ENCODE results near the gene RAB35.

The RAB35 gene

DNA sequence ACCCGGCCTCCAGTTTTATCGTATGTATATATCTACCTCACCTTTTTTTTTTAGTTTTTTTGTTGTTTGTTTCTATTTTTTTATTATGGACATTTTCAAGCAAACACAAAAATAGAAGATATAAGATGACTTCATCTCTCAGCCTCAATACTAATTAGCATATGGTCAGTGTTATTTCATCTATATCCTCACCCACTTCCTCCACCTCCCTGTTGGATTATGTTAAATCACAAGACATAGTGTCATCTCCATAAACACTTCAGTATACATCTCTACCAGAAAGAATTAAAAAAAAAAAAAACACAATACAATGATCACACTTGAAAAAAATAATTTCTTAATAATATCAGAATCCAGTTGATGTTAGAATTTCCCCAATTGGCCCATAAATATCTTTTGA lies 34.9 kb downstream of the RAB35 start:
- no peak for DNase-seq

DNA sequence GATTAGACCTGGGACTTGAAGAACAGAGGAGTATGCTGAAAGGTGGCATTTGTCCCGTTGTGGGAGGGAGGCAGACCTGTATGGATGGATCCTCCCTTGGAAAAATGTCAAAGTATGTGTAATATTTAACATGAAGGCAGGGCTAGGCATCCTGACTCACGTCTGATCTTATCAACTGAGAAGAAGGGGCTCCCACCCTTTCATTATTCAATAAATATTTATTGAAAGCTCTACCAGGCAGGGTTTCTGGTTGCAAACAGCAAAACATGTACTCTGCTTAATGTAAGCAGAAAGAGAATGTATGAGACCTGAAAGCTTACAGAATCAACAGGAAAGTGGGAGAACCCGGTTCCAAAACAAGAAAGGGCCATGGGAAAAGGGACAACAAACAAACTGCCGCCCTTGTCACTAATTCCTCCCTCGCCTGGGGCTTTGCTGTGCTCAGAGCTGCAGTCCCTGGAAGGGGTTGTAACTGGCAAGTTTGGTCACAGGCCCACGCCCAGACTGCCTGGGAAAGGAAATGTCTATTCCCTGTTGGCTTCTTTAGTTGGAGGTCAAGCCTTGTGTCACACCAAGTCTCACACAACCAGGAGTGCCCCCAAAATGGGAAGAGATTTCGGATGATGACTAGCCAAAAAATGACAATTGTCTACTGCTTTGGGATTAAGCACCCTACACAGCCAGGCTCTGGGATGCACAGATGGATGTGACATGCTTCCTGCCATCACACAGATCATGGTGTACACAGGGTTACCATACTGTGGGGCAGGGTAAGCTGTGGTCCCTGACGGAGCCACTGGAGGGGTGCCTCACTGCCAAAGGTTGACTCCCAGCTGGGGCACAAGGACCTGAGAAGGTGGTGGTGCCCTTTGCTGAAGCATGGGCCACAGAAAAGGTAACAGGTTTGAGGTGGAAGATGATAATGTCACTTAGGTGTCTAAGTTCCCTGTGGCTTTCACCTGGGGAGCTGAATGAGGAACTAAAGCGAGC lies 36.8 kb downstream of the RAB35 start:
- DNase-seq: no peak

DNA sequence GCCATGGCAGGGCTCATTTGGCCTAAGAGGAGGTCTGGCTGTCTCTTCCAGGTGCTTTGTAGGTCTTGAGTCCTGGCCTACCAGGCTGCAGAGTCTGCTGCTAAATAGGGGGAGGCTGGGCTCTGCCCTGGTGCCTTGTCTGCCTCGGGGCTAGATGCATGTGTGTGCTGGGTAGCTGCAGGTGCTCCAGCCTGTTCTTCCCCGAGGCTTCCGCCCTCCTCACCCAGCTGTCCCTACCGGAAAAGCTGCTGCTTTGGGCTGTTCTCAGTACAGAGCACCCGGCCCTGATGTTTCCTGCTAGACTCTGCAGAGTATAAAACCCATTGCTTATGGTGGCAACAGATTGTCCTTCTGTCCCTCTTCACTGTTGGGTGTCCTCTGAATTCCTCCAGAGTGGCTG lies 37.7 kb downstream of the RAB35 start:
- DNase-seq: no peak

DNA sequence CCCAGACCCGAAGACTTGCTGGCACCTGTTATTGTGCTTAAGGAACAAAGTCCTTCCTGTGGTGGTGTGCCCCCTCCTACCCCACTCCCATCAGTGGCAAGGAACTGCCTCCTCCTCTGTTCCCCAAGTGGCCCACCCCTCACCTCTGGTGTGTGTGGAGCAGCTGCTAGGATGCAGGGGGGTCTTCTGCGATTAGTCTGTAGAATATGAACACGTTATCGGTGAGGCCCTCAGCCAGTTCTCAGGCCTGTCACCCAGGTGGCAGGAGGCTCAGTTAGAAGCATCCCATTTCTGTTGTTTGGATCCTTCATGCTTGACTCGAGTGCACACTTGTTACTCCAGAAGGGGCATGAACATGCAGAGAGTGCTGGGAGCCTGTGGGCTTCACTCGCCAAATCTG lies 39.3 kb downstream of the RAB35 start:
- DNase-seq: no peak

DNA sequence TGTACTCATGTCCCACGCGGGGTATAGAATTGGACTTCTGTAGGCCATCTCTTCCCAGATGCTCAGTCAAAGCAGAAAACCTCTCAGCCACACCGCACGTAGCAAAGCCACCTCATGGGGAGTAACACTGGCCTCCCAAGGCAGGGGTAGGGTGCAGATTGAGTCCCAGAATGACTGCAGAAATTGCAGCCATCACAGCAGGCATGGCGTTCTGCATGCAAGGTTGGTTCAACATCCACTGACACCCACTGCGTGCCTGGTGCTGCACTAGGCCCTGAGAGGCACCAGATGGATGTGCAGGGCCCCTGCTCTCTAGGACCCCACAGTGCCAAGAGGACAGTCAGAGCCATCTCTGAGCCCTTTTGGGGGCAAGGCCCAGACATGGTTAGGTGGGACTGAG lies 39.9 kb downstream of the RAB35 start:
- DNase-seq: no peak

DNA sequence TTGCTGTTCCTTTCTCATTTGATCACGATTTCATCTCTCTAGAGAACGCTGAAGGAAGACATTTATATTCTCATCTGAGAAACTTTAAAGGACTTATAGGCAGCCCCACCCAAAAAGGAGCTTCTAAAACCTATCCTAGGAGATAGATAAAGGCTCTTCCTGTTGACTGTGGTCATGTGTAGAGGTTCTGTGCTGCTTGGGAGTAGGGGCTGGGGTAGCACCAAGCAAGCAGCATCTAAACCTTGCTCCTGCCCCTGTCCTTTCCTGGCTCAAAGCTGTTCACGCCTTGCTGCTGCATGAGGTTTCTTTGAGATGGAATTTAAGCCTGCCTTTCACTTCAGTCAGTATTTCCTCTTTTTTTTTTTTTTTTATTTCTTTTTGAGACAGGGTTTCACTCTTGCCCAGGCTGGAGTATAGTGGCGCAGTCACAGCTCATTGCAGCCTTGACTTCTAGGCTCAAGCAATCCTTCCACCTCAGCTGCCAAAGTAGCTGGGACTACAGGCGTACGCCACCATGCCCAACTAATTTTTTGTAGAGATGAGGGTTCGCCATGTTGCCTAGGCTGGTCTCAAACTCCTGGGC lies 41.4 kb downstream of the RAB35 start:
- DNase-seq: no peak

DNA sequence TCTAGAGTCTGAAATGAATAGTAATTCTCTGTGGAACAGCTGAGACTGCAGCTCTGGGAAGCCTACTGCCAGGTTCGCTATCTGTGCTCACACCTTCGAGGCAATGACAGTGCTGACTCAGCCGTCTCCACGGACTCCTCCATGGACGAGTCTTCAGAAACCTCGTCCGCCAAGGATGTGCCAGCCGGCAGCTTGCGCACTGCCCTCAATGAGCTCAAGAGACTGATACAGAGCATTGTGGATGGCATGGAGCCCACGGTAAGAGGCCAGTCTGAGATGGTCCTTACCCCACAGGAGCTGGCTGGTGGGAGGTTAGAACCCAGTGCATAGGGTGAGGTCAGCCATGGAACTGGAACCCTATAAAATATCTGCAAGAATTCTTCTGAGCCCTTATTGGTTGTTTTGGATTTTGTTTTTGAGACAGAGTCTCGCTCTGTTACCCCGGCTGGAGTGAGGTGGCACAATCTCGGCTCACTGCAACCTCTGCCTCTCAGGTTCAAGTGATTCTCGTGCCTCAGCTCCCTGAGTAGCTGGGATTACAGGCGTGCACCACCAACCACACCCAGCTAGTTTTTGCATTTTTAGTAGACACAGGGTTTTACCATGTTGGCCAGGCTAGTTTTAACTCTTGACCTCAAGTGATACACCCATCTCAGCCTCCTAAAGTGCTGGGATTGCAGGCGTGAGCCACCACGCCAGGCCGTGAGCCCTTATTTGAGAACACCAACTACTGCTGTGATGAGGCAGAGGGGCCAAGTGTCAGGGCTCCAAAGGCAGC lies 43.9 kb downstream of the RAB35 start:
- DNase-seq: no peak

DNA sequence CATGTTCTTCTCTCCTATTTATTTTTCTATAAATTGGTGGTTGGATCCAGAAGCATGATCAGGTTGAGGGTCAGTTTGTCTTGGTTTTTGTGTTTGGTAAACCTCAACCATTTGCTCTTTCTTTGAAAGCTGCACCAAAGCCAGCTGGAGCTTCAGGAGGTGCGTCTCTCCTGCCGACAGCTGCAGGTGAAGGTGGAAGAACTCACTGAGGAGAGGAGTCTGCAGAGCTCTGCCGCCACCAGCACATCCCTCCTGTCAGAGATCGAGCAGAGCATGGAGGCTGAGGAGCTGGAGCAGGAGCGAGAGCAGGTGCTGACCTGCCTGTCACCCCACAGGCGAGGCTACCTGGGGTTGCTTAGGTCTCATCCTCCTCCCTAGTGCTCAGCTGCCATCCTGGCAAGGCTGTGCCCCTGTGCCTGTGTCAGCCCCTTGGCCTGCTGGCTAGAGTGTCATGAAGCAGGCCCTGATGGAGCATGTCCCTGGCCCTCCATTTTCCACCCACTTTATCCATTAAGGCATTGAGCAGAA lies 45.0 kb downstream of the RAB35 start:
- DNase-seq: no peak

DNA sequence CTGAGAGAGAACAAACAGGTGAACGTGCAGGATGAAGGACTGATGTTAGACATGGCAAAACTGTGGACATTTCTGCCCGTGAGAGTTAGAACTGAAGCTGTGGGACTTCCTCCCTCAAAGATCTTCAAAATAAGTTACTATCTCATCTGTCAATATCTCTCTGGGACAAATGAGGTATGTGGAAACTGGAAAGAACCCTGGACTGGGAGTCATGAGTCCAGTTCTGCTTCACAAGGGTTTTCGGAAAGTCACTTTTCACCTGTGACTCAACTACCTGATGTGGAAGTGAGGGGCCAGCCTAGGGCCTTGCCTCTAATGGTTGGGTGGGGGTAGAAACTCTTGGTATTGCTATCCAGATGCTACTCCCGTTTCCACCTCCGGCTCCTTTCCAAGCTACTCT lies 47.3 kb downstream of the RAB35 start:
- DNase-seq: no peak

DNA sequence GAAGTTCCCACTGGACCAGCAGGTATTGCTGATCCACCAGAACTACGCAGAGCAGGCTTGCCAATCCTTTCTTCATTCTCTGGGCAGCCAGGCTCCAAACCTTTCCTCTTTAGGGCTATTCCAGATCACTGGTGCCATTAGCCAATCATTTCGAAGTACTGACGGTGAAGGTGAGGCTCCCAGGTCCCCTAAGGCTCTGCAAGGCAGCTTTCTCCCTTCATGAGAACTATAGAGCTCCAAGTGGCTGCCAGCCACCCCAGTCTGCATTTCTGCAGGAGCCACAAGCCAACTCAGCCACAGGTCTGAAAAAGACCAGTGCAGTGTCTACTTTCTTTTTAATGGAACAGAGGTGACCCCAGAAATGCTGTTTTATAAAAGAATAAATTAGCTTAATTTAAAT lies 48.7 kb downstream of the RAB35 start:
- DNase-seq: no peak

DNA sequence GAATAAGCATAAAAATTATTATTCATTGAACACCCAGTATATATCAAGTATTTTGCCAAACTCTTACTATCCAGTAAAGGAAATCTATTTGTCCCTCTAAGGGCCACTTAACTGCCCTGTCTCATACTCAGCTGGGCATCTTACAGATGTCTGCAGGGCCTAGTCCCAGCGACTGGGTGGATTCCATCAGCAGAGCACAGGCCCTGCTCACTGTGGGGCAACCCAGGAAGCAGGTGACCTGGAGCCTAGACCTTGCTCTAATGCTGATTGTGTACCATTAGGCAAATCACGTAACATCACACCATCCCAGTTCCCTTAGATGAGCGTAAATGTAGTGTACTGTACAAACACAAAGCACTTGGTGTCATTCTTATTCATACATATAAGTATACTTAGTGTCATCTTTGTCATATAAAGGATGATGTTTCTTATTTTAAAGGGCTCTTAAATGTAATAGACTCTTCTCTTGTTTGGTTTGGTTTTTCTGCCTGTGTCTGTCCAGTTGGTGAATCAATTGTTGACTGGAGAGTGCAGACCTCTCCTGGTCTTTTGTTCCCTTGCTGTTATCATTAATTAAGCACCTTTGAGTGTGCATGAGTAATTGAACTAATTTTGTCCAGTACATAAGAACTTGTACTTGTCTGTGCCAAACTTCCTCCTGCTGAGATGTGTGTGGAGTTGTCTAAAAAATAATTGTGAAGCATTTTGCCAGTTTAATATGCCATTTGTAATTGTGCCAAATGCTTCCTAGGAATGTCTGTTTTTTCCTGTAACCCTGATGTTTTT lies 49.3 kb downstream of the RAB35 start:
- DNase-seq: no peak

DNA sequence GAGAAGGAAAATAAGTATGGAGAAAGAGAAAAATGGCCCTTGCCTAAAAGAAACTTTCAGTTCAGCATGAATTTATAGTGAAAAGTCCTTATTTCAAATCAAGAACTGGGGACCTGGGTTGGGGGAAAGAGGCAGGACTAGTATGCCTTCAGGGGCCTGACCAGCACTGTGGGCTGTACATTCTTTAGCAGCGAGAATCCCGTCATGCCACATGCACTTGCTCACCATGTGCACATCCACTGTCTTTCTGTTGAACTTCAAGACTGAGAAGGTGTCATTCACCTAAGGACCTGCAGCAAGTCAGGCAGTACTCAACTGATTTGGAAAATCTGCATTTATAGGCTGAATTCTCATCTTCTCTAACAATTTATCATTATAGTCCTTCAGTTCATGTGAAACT lies 50.2 kb downstream of the RAB35 start:
- no peak for DNase-seq

DNA sequence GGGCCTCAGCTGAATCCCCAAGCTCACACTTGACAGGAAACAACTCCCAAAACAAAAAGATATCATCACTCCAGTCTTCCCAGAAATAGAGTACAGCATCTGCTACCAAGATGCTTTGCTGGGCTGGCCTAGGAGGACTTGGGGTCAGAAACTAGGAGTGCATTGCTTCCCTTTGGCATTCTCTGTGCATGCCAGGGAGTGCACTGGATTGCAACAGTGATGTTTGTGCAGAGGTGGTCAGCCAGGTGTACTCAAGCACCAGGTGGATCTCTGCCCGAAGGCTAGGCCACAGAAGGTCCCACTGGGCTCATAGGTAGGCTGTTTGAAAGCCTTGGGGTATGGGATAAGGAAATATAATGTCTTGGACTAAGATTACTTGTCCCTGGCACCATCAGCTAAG lies 51.1 kb downstream of the RAB35 start:
- DNase-seq: no peak

DNA sequence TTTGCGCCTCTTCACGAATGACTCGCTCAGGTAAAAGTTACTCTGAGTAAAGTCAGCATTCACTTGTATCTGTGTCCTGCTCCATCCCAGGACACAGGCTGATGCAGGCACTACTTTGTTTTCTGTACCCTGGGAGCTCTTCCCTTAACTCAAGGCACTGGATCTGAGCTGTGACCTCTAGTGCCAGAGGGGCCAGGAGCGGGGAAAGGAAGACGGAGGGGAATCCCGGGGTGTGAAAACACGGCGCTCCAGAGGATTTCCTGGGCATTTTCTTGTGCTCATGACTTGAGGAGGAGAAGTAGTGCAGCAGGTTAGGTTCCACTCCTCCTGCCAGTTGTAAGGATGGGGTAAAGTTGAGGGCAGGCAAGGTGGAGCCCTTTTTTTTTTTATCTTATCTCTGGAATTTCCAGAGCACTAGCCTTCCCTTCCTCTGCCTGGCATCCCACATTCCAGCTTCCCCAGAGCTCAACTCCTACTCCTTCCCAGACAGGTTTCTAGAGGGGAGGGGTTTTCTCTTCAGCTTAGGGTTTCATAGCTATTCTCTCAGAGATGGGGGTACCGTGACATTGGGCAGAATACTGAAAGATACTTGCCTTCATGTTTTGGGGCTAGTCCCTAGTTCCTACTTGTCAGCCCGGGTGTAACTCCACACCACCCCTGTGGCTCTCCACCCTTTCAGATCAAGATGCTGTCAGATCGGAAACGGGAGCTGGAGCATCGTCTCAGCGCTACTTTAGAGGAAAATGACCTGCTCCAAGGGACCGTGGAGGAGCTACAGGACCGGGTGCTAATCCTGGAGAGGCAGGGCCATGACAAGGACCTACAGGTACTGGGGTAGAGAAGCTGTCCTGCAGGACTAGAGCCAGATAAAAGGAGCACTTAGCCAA lies 52.3 kb downstream of the RAB35 start:
- no peak for DNase-seq

DNA sequence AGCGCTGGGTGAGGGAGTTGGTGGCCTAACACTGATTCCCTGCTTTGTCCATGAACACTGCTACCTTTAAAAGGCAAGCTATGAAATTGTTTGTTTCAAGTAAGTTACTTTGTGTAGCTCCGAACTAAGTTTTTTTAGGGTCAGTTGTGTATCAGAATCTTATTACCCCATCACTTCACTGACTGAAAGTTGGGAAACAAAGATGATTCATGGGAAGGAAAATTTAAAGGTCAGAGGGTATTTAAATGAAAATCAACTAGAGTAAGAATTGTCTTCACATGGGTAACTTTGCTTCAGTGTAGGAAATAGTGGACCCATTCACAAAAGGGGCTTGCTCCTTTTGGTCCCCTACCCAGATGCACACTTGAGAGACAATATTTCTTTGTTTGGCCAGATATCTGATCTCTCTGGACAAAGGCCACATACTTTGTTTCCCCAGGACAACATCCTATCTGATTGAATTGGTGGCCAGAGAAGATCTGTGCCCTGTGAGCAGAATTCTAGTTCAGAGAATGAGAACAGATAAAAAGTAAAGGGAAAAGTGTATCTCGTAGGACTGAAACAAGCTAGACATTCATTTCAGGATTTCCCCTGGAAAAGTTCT lies 53.5 kb downstream of the RAB35 start:
- no peak for DNase-seq

DNA sequence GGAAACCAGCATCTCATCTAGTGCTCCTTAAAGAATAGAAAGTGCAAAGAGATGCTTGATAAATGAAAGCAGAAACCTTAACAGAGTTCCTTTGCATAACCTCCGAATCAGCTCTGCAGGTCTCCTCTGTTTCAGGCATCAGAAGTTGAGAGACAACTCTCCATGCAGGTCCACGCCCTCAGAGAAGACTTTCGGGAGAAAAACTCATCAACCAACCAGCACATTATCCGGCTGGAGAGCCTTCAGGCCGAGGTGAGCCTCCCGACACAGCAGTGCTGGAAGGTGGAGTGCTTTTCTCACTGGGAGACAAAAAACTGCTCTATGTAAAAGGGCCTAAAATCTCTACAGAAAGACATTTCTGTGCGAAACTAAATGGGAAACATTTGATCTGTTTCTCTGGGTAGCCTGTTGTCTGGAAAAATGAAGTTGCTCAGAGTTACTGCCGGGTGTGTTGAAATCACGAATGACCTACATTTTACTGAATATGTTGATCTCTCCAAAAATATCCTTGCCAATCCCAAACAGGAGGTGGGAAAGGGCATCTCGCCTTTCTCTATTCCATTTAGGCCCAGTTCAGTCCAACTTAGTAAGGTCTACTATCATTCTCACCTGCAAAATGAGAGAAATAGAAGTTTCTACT lies 54.9 kb downstream of the RAB35 start:
- DNase-seq: no peak

DNA sequence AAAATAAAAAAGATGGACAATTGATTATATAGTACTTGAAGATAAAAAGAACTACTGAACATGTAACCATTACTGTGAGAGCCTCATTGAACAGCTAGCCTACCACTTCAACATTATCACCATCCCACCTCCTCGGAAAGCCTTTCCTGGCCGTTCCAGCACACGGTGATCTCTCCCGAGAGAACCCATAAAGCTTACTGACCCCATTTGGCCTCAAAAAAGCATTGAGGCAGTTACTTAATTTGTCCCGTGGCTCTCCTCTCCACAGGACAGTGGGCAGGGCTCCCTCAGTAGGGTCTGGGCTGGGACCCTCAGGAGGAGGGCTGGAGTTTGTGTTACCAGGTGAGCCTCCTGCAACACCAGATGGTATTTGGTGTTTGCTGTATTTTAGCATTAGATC lies 55.8 kb downstream of the RAB35 start:
- DNase-seq: no peak

DNA sequence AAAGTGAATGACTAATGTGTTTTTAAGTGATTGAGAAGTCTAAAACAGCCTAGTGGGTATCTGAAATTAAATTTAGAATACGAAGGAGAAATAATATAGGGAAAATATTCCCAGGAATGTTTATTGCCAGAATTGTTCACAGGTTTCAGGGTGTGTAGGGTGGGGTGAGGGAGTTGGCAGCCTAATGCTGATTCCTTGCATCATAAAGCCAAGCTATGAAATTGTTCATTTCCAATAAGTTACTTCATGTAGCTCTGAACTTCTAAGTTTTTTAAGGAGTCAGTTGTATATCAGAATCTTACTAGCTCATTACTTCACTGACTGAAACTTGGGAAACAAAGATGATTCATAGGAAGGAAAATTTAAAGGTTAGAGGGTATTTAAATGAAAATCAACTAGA lies 56.4 kb downstream of the RAB35 start:
- no peak for DNase-seq

DNA sequence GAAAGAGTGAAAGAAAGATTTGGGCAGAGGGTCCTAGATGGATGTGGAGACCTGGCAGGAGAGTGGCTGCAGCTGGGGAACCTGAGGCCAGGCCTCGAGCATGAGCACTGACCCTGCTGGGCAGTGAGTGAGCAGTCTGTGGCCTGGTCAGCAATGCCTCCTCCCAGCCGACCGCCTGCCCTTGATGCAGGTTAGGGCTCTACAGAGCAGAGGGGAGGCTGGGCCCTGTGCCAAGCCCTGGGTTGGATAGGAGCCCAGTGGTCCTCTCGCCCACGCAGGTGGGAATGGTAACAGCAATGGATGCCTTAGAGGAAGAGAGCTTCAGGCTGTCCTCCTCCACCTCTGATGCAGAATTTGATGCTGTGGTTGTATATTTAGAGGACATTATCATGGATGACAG lies 59.8 kb downstream of the RAB35 start:
- DNase-seq: no peak

DNA sequence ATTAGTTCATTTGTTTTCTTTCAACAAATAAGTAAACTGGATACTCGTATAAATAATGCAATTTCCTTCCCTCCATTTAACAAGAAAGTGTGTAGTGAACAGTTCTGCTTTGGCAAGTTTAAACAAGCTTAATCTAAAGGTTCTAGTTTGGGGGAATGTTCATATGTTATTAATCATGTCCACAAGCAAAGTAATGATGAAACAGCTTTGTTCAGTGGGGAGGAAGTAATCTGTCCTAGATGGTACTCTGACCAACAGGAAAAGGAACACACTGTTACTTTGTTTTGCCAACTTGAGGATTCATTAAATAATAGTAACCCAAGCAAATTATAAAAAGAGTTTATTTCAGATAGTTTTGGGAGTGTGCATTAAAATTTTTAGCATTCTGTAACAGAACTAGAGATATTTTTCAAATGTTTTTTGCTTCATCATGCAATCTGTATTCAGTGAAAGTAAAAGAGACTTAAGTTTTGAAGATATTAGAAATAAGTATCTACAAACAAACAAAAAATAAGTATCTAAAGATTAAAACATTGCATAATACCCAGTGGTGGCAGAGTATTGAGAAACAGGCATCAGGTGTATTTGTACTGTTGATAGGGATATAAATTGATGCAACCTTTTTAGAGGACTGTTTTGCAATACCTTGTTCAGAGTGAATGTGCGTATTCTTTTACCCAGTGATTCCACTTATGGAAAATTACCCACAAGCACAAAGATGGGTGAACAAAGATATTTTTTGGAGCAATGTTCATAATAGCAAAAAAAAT lies 61.1 kb downstream of the RAB35 start:
- DNase-seq: no peak
